GM21423 (cell line): ENCODE data around the gene ALS2CL.

Source experiments
- ATAC-seq: cut with Tn5 transposase; IDR thresholded peaks from one replicate; pipeline ENCODE4 v1.9.1; 2021; ENCODE audit warnings: mild to moderate bottlenecking, moderate library complexity; ENCODE audit not compliant: unreplicated experiment

ALS2CL gene

DNA sequence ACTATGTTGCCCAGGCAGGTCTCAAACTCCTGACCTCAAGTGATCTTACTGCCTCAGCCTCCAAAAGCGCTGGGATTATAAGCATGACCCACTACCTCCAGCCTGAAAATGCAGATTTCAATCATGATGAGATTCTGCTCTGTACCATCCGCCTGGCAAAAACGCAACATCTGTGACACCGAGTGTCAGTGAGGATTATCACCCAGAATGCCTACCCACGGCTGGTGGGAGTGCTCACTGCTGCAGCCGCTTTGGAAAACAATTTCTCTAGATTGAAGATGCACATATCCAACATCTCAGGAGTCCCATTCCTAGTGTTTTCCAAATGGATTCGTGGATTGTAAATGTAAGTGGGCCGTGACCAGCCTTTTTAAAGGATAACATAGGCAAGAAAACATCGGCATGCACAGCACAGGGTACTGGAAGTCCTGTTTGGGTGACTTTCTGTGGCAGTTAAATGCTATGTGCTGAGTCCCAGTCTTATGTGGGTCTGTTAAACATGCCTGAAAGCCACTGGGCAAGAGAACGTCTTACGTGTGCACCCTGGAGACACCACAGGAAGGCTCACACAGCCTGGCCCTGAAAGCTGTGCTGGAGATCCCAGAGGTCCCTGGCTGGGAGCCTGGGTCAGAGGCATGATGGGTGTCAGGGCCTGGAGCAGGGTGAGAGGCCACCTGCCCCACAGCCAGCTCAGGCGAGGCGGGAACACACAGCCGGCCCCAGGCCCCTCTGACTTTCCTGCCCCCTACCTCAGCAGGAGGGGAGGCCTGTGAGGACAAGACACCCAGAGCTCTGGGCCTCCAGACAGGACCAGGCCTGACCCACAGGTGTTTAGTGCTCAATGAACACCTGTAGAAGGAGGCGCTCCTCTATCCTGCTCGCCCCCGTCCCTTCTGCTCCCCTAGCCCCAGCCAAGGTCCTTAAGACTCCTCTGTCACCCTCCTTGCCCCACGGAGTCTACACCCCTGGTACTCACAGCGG, 23.3 kb upstream of the ALS2CL start:
- ATAC-seq: no peak

DNA sequence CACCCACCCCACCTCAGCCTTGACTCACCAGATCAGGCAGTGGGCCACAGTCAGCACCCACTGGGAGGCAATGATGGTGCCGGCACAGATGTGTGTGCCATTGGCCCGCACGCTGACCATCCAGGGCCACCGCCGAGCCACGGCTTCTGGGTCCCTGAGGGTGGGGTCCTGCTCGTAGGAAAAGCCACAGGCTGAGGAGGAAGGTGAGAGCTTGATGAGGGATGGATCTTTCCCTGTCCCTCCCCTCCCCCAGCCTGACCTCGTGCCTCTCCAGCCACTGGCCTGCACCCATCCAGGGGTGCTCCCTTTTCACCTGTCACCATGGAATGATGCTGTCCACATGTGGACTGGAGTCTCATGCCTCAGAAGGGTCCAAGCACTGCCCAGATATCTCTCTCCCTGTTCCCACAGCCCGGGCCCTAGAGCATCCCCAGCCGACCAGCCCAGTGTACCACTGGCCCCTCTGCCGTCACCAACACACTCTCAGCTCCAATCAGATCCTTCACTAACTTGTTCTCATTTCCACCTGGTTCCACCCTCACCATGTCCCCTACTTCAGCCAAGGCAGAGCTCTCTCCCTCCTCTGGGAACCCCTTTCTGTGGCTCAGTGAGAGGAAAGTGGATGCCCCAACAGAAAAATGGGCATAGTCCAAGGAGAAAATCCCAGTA, 22.2 kb upstream of the ALS2CL start:
- ATAC-seq: no peak

DNA sequence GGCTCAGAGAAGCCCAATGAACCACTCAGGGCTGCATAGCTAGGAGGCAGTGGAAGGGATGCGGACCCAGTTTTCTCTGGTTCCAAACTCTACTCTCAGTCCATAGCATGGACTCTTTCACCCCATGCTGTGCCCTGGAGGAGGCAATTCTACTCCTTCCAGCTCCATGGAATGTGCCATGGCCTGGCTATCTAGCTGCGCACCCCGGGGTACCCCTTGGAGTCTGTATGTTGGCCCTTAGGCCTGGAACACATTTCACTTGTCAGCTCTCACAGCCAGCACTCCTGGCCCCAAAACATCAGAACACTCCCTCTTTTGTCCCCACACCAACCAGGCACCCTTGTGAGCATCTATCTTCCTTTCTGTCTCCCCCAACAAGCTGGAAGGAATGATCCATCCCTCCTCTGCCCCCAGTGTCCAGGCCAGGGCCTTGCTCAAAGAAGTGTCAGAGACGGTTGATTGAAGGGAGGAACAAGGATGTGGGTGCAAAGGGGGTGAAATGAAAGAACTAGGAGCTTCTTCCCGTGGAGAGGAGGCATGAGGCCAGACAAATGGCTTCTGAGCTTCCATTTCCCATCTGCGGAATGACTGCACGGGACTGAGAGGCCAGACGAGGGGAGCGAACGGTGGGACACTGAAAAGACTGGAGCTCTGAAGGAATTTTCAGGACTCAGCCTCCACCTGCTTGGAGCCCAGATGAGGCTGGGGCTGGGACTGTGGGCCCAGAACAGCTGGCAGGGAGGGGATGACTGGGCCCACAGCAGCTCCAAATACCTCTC, 21.4 kb upstream of the ALS2CL start:
- no peak for ATAC-seq

DNA sequence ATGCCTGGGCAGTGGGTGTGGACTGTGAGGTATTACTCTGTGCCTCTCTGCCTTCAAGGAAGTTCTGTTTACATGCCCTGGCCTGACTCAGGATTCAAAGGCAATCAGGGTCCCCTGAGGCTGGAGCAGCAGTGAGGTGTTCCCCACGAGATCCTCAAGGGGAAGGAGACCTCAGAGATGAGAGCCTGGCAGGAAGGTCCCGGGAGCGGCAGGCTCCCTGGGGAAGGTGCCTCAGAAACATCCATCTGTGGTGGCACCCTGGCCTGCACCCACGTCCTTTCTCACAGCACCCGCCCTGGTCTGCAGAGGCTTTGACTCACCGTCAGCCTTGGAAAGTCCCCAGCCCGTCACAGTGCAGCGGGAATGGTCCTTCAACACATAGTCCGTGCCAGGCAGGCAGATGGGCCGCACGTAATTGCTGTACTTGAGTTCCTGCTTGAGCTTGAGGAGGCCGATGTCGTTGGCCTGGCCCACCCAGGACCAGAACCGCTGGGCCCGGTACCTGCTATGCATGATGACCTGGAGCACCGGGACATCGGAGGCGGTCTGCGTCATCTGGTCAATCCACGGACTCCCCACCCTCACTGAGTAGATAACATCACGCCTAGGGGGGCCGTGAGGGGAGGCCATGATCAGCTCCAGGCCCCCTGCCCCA, 20.5 kb upstream of the ALS2CL start:
- no peak for ATAC-seq

DNA sequence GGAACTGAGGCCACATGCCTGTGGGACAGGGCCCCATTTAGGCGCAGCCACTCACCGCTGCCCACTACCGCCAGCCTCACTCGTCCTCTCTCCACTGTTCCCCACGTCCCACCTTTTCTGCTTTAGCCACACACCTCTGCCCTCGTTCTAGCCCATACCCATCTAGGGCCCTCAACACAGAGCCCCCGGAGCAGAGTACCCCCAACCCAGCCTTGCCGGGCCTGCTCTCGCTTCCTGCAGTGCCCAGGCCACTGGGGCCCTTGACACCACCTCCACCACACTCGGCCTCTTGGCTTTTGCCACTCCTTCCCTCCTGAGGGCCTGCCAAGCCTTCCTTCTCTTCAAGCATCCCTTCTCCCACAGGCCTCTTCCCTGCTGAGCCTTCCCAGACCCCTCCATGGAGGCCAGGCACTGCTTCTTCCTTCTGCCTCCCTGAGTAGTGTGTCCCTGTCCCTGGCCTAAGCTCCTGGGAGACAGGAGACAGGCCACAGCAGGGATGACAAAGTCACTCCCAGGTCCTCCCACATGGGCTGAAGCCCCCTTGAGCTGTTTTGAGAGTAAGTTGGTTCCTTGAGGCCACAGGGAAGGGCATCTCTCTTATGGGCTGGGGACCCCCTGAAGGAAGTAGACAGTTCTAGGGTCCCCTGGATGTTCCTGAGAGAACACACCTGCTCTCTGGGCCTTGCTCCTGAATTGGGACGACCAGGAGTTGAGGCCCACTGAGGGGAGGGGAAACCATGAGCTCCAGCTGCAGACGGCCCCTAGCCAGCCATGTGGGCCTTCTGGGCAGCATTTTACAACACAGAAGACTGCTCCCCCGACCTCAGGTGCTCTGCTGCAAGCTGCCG, 19.8 kb upstream of the ALS2CL start:
- no peak for ATAC-seq

DNA sequence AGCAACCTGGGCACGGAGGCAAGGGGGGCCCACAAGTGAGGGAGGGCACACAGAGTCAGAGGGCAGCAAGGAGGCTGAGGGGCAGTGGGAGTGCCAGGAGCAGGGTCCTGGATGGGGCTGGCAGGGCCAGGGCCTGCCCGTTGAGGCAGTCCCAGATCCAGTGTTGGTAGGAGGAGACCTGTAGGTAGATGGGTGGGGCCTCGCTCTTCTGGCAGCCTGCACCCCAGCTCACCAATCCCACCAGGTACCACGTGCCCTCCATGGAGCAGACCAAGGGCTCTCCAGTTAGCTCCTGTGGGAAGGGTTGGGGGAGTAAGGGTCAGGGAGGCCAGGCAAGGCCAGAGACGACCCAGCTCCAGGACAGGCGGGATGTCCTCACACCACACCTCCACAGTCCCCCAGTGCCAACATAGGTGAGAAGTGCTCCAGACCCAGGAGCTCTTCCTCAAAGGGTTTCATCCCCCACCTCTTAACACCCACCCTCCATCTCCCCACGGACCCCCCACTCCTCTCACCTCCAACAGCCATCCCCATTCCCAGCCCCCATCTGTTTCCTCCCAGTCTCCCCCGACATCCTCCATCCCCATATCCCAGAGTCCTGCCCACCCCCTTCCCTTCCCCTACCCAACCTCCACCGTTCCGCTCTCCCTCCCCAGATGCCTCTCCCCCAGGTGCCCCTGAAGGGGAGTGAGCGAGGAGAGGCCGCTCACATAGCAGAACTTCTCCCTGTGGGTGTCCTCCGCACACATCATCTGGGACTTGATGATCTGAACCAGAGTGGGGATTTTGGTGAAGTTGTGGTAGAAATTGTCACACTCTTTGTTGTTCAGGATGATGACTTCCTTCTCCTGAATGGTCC, 18.9 kb upstream of the ALS2CL start:
- no peak for ATAC-seq

DNA sequence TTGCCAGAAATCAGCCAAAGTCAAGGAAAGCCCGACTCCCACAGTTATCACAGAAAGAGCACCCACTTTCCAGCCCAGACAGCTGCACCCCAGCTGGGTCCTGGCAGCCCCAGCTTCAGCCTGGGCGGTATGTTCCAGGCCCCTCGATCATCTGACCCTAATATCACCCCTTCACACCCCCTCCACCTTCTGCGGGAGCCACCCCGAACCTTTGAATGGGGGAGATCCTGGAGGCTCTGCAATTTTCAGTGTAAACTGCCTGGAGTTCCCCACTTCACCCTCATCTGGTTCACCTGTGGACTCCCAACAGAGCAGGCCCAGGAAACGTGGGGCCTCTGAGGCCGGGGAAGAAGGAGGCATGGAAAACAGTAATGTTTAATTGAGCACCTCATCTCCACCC, 18.3 kb upstream of the ALS2CL start:
- ATAC-seq: no peak

DNA sequence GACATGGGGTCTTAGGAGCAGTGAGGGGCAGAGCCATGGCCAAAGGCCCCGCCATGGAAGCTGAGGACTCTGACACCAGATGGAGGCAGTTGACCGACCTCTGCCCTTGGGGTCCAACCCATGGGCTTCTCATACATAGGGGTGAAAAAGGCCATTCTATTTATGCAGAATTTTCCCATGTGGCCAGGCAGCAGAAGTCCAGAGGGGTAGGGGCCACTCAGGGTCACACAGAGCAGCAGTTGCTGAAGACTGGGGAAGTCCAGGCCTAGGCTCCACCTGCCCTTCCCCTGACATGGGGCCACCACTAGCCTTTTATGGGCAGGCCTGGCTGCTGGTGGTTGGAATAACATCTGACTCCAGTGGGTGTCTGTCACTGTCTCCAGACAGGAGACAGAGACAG, 17.8 kb upstream of the ALS2CL start:
- no peak for ATAC-seq

DNA sequence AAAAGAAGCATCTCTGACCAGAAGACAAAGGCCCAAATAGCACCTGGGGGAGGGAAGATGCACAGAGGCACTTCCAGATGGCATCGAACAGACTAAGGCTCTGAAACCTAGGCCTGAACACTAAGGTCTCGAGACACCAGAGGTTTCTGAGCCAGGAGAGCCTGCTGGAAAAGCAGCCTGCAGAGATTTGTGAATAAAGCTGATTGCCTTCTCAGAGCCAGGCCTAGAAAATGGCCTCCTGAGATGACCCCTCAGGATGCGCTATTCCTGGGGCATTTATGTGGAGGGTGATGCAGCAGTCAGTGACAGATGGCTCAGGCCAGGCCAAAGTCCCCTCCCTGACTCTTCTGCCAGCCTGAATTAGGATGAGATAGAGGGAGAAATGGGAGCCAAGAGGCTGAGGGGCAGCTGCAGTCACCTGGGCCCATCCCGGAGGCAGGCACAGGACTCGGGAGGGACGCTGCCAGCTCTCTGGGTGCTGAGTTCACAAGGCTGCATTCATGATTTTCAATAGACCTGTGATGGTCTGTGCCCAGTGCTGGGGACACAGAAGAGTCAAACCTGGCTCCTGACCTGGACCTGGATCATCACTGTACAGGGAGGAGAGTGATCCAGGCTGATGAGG, 17.3 kb upstream of the ALS2CL start:
- no peak for ATAC-seq

DNA sequence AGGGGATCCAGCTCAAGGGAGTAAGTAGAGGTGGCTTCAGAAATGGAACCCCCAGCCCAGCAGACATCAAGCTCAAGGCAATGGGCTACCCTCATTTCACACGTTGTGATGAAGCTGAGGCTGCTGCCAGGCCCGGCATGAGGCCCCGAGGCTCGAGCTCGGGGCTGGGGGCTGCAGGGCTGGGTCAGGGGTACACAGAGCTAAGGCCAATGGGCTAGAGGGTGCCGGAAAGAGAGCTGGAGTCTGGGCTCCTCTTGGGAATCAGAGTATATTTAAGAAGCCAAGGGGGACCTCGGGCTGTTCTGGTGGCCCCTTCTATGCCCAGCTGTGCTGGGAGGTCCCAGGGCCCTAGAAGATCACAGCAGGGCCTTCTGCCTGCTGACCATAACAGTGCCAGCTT, 16.8 kb upstream of the ALS2CL start:
- no peak for ATAC-seq

DNA sequence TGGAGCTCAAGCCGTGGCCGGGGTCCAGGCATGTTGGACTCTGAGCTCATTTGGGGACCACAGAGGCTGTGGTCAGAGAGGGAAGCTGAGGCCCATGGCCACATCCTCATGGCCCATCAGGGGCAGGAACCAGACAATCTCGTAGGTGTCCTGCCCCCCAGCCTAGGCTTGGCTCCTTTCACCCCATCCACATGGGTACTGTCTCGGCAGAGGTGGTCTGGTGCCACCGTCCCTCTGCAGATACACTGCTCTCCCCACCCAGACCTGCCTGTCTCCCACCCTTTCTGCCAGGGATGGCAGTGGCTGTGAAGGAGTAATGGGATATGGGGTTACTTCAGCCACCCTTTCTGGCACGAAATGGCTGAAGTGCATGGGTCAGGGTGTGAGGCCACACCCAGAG, 16.2 kb upstream of the ALS2CL start:
- no peak for ATAC-seq

DNA sequence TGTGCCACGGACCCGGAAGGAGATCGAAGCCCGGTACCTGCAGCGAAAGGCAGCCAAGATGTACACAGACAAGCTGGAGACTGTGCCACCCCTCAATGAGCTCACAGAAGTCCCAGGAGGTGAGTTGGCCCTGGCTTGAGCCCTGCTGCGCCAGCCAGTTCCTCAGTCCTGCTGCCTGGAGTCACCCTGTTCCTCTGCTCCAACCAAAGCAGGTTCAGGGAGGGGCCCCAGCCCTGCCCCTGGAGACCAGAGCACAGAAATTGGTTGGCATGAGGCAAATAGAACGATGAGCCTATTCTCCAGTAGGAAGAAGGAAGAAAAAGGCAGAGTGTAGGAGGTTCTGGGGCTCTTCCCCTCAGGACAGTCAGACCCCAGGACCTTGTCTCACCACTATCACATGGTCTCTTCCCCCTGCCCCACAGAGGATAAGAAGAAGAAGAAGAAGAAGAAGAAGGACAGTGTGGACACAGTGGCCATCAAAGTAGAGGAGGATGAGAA, 15.7 kb upstream of the ALS2CL start:
- ATAC-seq: no peak

DNA sequence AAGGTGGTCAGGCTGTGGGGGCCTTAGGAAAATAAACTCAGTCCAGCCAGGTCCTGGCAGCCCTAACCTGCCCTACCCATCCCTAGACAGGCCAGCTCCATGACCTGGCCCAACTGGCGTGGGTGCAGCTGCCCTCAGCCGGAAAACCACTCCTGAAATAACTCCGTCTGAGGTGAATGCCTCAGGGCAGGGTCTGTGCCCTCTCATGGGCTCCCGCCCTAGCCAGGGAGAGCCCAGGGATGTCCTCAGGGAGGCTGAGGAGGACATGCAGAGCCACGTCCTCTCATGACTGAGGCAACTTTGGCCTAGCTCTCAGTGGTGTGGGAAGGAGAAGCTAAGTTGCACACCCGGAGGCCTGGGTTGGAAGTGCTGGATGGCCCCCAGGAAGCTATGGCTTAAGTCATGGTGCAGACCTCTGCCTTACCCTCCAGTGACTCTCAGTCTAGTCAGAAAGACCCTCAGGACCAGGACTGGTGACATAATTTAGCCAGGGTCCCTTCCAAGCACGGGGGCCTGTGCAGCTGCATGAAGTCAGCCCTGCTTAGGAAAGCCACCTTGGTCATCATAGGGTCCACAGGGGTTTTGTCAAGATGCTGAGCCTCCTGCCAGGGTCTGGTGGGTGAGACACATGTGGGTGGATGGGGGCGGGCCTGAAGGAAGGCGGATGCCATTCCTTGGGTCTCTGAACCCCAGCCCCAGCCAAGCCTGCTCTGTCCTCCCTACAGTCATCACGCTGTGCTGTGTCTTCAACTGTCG, 15.1 kb upstream of the ALS2CL start:
- no peak for ATAC-seq

DNA sequence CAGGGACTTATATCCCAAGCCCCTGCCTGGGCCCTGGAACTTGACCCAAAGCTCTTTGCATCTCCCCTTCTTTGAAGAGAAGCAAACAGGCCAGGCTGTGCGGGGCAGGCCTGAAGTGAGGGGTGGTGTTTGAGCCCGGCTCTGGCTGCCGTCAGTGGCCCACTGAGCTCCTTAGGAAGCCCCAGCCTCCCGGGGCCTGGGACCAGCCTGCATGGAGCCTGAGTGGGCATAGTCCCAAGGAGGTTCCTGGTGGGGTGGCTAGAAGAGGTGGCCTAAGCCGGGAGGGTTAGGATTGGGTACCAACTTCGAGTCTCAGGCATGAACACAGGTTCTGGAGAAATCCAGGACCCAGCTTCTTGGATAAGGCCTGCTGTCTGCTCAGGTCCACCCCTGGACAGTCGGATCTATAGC, 14.1 kb upstream of the ALS2CL start:
- ATAC-seq: no peak

DNA sequence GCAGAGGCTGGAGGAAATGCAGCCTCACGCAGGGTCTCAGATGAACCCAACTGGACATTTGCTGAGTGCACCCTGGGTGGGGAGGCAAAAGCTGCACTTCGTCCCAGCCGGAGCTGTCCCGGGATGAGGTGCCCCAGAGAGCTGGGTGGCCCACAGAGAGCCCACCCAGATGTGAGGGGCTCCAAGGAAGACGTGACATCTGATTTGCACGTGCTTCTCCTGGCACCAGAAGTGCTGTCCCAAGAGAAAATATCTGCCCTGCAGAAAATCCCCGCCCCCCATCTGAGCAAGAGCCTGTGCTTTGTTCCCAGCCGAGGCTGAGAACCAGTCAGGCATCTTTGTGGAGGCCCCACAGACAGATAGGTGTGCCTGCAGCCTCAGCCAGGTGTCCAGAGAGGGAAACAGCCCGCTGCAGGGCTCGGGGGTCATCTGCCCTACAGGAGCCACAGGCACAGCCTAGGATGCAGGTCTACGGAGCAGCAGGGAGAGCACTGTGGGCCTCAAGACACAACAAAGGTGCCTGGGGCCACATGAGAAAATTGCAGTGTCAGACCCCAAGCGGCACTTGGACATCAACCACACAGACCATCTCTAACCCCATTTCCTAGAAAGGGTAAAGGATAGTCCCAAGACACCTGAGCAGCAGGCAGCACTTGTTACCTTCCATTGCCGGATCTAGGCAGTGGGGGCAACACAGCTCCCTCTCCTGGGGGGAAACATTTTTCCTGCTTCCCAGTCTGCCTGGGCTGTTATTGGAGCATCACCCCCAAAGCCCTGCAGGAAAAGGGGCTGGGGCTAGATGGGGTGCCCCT, 13.5 kb upstream of the ALS2CL start:
- ATAC-seq: no peak

DNA sequence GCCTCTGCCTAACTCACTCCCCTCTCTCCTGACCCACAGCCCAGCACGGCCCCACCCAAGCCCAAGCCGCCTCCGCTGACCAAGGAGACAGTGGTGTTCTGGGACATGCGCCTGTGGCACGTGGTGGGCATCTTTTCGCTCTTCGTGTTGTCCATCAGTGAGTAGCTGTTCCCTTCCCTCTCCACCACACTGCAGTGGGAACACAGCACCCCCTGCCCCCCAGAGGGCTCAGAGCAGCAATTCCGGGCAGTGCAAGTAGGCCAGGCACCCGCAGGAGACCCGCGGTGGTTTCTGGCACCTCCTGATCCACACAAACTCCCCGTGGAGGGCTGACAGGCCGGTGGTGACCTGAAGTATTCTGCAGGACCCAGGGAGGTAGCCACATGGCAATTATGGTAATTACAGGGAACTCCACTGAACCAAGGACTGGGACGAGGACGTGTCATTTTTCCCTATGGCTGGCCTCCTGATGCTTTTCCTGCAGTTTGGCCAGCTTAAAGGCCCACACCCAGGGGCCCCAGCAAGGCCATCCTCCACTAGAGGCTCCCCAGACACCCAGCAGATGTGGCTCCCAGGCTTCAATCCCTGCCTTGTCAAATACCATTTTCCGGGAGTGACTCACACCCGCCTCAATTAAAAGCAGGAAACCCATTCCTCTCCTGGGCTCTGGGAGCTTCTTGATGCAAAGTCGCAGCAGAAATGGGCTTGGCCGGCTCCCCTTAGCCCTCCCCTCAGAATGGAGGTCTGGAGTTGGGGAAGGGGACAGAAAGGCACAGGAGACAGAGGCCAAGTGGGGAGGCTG, 12.5 kb upstream of the ALS2CL start:
- ATAC-seq: no peak
